PFSK-1 (cell line): ENCODE measurements around the gene DRD4. TPM values are rescaled to one million over a fixed set of nuclear protein-coding genes. Genes with fewer than 3 reads are reported as not detected.

Source experiments
- FOXP2 ChIP-seq: optimal IDR thresholded peaks from 2 replicates; pipeline ENCODE3; 2011; ENCODE audit warnings: borderline replicate concordance, control low read depth, inconsistent platforms; ENCODE audit not compliant: insufficient read depth; ENCODE audit errors: extremely low read length, extremely low read depth
- POLR2AphosphoS5 ChIP-seq: IDR thresholded peaks from 2 replicates; pipeline ENCODE4 v1.6.1; 2012; ENCODE audit warnings: low read depth, mild to moderate bottlenecking, control low read depth, low read length, moderate library complexity
- SIN3A ChIP-seq: IDR thresholded peaks from 2 replicates; pipeline ENCODE4 v1.6.1; 2012; ENCODE audit warnings: mild to moderate bottlenecking, low read length, moderate library complexity, borderline replicate concordance; ENCODE audit not compliant: insufficient read depth
- TAF1 ChIP-seq: IDR thresholded peaks from 2 replicates; pipeline ENCODE4 v1.6.1; 2012; ENCODE audit warnings: low read length, control low read depth, borderline replicate concordance; ENCODE audit not compliant: insufficient read depth
- polyA plus RNA-seq: library from polyadenylated mRNA; unstranded; fragments of >200 nt; gene quantifications from one replicate; pipeline ENCODE4 v1.2.1, GENCODE V29; 2012; ENCODE audit warnings: low read depth, missing spikeins; ENCODE audit not compliant: insufficient read length
- TF ChIP-seq, protein P1 (sequence below), 2 experiments: IDR thresholded peaks; 2 replicates each; pipeline versions ENCODE4 v1.6.1 to v1.8.0; 2011 to 2012; ENCODE audit warnings: low read depth in 2 of 2, low read length in 2 of 2, control low read depth in 1 of 2, inconsistent platforms in 1 of 2, mild to moderate bottlenecking in 1 of 2, moderate library complexity in 1 of 2; ENCODE audit not compliant: insufficient read depth in 1 of 2

The DRD4 gene
- polyA plus RNA-seq = 1.8 TPM

DNA sequence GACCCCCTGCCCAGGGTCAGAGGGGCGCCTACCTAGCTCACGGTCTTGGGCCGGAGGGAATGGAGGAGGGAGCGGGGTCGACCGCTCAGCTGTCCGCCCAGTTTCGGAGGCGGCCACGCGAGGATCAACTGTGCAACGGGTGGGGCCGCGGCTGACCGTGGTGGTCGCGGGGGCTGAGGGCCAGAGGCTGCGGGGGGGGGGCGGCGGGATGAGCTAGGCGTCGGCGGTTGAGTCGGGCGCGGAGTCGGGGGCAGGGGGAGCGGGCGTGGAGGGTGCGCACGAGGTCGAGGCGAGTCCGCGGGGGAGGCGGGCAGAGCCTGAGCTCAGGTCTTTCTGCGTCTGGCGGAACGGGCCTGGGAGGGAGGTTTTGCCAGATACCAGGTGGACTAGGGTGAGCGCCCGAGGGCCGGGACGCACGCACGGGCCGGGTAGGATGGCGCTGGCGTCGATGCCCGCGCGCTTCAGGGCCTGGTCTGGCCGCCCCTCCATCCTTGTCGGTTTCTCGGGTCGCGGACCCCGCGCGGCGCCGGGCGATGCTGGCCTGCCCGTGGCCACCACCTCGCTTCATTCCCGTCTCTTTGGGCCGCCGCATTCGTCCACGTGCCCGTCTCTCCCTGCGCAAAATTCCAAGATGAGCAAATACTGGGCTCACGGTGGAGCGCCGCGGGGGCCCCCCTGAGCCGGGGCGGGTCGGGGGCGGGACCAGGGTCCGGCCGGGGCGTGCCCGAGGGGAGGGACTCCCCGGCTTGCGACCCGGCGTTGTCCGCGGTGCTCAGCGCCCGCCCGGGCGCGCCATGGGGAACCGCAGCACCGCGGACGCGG, at the start of gene DRD4:
Gene DRD4, plus strand, starts transcription at position 759 of the 822 bp plus-strand sequence. Its CDS starts 36 bp downstream, at position 795.
- TF ChIP-seq, protein P1, sequence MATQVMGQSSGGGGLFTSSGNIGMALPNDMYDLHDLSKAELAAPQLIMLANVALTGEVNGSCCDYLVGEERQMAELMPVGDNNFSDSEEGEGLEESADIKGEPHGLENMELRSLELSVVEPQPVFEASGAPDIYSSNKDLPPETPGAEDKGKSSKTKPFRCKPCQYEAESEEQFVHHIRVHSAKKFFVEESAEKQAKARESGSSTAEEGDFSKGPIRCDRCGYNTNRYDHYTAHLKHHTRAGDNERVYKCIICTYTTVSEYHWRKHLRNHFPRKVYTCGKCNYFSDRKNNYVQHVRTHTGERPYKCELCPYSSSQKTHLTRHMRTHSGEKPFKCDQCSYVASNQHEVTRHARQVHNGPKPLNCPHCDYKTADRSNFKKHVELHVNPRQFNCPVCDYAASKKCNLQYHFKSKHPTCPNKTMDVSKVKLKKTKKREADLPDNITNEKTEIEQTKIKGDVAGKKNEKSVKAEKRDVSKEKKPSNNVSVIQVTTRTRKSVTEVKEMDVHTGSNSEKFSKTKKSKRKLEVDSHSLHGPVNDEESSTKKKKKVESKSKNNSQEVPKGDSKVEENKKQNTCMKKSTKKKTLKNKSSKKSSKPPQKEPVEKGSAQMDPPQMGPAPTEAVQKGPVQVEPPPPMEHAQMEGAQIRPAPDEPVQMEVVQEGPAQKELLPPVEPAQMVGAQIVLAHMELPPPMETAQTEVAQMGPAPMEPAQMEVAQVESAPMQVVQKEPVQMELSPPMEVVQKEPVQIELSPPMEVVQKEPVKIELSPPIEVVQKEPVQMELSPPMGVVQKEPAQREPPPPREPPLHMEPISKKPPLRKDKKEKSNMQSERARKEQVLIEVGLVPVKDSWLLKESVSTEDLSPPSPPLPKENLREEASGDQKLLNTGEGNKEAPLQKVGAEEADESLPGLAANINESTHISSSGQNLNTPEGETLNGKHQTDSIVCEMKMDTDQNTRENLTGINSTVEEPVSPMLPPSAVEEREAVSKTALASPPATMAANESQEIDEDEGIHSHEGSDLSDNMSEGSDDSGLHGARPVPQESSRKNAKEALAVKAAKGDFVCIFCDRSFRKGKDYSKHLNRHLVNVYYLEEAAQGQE (IDR thresholded peaks at IDR 0.05; ENCODE audit: insufficient read depth in 1 of 2, low read depth in 2 of 2, low read length in 2 of 2) = no peak
- no peak for TF ChIP-seq FOXP2
- TF ChIP-seq TAF1 = no peak
- no peak for TF ChIP-seq POLR2AphosphoS5
- no peak for TF ChIP-seq SIN3A

DNA sequence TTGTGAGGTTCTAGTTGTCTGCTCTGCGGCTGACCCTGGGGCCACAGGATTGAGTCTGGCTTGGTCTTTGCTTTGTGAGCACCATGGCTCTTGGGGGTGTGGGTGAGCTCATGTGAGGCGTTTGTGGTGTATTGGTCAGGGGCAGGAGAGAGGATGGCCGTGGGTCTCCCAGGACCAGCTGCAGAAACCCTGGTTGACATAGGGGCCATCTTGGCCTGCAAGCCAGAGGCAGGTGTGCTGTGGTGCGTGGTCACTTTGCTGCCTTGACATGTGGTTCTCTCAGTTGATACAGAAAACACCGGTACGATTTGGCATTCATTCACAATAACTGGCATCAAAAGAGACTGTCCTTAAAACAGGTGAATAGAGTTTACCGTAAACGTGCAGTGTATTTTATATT, 49.5 kb upstream of the DRD4 start:
- TF ChIP-seq FOXP2 (no peak), SIN3A (no peak), POLR2AphosphoS5 (no peak), TAF1 (no peak)
- TF ChIP-seq, protein P1 (IDR thresholded peaks at IDR 0.05; ENCODE audit: insufficient read depth in 1 of 2, low read depth in 2 of 2, low read length in 2 of 2) = no peak

DNA sequence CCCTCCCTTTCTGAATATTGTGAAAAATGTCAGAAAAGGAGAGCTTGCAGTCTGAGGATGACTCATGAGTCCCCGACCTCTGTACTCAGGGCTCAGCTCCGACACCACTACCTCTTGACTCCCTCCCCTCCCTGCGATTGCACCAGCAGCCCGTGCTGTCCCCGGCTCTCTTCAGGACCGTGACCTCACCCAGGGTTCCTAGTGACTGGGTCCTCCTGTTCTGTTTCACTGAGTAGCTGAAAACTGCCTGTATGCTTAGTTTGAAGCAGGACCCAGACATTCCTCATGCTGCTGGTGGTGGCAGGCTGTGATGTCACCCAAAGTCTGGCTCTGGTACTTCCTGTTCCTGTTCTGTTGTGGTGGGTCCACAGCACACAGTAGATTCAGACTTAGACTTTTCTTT, 49.1 kb upstream of the DRD4 start:
- TF ChIP-seq TAF1 = no peak
- TF ChIP-seq FOXP2 = no peak
- no peak for TF ChIP-seq POLR2AphosphoS5
- TF ChIP-seq SIN3A = no peak
- TF ChIP-seq, protein P1 (IDR thresholded peaks at IDR 0.05; ENCODE audit: insufficient read depth in 1 of 2, low read depth in 2 of 2, low read length in 2 of 2) = no peak

DNA sequence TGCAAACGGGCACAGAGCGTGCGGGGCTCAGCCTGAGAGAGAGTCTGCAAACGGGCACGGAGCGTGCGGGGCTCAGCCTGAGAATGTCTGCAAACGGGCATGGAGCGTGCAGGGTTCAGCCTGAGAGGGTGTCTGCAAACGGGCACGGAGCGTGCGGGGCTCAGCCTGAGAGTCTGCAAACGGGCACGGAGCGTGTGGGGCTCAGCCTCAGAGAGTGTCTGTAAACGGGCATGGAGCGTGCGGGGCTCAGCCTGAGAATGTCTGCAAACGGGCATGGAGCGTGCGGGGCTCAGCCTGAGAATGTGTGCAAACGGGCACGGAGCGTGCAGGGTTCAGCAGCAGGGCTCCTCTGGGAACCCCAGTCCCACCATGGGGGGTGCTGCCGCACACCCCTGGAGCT, 47.3 kb upstream of the DRD4 start:
- TF ChIP-seq POLR2AphosphoS5 (no peak), TAF1 (no peak), FOXP2 (no peak), SIN3A (no peak)
- TF ChIP-seq, protein P1 (IDR thresholded peaks at IDR 0.05; ENCODE audit: insufficient read depth in 1 of 2, low read depth in 2 of 2, low read length in 2 of 2) = no peak
